GM13976 (cell line): ENCODE results near the gene LRRC45.

Source experiments
- DNase-seq: peaks from one replicate; pipeline ENCODE4 v3.0.0; 2012; ENCODE audit warnings: low spot score
- in situ Hi-C: fragments of 300-500 bp; cut with MboI; formaldehyde crosslinking; loops from one replicate; pipeline ENCODE4 v1.12.0; 2022; ENCODE audit warnings: low sequenced_read_pairs, mixed read lengths, inconsistent platforms; ENCODE audit not compliant: unreplicated experiment
- TF ChIP-seq, protein P1 (sequence below): IDR thresholded peaks from 2 replicates; pipeline ENCODE4 v1.5.1; 2012; ENCODE audit warnings: borderline replicate concordance, mild to moderate bottlenecking; ENCODE audit not compliant: insufficient read depth; ENCODE audit errors: extremely low read depth, missing control alignments, control extremely low read depth

The LRRC45 gene

GRCh38 chr17:81987161-81987770, 35.8 kb upstream of the LRRC45 start:
- TF ChIP-seq, protein P1, sequence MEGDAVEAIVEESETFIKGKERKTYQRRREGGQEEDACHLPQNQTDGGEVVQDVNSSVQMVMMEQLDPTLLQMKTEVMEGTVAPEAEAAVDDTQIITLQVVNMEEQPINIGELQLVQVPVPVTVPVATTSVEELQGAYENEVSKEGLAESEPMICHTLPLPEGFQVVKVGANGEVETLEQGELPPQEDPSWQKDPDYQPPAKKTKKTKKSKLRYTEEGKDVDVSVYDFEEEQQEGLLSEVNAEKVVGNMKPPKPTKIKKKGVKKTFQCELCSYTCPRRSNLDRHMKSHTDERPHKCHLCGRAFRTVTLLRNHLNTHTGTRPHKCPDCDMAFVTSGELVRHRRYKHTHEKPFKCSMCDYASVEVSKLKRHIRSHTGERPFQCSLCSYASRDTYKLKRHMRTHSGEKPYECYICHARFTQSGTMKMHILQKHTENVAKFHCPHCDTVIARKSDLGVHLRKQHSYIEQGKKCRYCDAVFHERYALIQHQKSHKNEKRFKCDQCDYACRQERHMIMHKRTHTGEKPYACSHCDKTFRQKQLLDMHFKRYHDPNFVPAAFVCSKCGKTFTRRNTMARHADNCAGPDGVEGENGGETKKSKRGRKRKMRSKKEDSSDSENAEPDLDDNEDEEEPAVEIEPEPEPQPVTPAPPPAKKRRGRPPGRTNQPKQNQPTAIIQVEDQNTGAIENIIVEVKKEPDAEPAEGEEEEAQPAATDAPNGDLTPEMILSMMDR, result no peak
- DNase-seq, result no peak
- in situ Hi-C loops, result no loop called here

GRCh38 chr17:81990836-81991683, 32.0 kb upstream of the LRRC45 start:
- TF ChIP-seq, protein P1, result no peak
- in situ Hi-C loops, result no loop called here
- no peak for DNase-seq

DNA sequence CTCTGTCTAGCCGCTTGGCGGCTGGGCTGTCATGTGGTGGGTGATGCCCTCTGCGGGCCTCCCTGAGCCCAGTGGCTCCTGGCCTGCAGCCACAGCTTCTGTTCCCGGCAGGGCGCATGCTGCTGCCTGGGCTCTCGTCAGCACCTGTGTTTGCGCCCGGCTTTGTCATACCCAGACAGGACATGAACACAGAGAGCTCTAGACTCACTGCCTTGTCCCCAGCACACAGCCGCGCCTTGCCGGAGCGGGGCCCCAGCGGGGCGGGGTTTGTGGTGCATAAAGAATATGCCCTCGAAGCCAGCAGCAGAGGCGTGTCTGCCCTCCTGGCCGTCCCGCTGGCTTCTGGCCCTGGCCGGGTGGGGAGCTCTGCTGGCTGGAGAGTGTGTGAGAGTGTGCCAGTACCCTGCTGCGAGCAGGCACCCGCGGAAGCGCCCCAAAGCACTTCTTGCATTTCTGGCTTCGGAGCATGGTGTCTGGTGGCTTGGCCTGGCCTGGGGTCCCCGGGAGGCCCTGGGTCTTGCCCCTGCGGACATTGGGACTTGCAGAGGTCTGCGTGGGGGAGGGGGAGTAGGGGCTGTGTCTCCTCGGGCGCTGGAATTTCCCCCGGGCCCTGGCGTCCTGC, 31.3 kb upstream of the LRRC45 start:
- TF ChIP-seq, protein P1, result no peak
- DNase-seq, result no peak
- in situ Hi-C loops, result no loop called here

DNA sequence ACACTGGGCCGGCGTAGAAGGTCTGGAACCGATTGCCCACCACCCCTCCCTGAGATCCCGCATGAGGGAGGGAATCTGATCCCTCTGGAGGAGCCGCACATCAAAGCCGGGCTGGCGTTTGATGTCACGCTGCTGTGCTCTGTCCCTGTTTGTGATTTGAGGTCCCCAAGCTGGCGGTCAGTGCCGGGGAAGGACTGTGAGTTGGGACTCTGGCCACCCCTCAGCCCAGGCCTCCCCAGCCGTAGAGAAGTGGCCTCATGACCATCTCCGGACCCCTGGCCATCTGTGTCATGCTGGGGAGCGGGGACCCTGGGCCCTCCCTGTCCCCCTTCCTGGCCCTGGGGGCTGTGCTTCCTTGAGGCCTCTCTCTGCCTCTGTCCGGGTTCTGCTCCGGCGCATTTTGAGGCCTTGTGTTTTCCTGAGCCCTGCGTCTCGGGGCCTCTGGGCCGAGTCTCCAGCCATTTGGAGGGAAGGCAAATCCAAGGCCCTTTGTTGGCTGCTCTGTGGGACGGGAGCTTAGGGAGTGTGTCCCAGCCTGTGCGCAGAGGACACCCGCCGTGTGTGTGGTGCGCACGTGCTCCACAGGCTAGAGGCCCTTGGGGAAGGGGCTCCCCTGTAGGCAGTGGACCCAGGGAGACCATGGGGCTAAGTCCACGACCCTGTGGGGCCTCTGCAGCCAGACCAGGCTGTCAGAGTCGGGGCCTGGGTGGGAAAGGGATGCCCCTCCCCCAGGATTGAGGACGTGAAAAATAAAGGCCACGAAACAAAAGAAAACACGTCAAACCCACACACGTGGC, 30.6 kb upstream of the LRRC45 start:
- in situ Hi-C loops, result no loop called here
- DNase-seq, result no peak
- TF ChIP-seq, protein P1, result no peak

GRCh38 chr17:81993729-81994592, 29.1 kb upstream of the LRRC45 start:
- TF ChIP-seq, protein P1, result no peak
- no peak for DNase-seq
- in situ Hi-C loops, result no loop called here
